Measurements from ENCODE around the gene CLPSL1. TPM values are rescaled to one million over a fixed set of nuclear protein-coding genes. Genes with fewer than 3 reads are reported as not detected.

The CLPSL1 gene
- total RNA-seq, 4 donors from 2014 or later = not detected

GRCh38 chr6:35794536-35795452, 14.0 kb downstream of the CLPSL1 start:
- H3K4me1 ChIP-seq = no peaks in the 10 kb centered on the region
- TF ChIP-seq CTCF (IDR thresholded peaks at IDR 0.05) = no peak
- no peak for TF ChIP-seq POLR2A (IDR thresholded peaks at IDR 0.05)
- no peaks in the 10 kb centered on the region for H3K27me3 ChIP-seq
- H3K27ac ChIP-seq = no peak overlapping the region
- H3K9me3 ChIP-seq = no peaks in the 10 kb centered on the region
- H3K36me3 ChIP-seq = no peaks in the 10 kb centered on the region
- peak in 1 of 3 donors; percentile 40 for DNase-seq
- H3K4me3 ChIP-seq = no peak overlapping the region

- Histone ChIP-seq H3K4me3 (no peak overlapping the region), H3K27ac (no peak overlapping the region)
- DNase-seq = no peak
Observed at GRCh38 chr6:35795453-35796071, 14.7 kb downstream of the CLPSL1 start.

GRCh38 chr6:35796236-35796635, 15.4 kb downstream of the CLPSL1 start:
- no peaks in the 10 kb centered on the region for H3K27me3 ChIP-seq
- no peak overlapping the region for H3K4me3 ChIP-seq
- no peak overlapping the region for H3K27ac ChIP-seq
- DNase-seq = no peak
- H3K36me3 ChIP-seq = no peaks in the 10 kb centered on the region
- H3K9me3 ChIP-seq = no peaks in the 10 kb centered on the region
- TF ChIP-seq CTCF (IDR thresholded peaks at IDR 0.05) (no peak), POLR2A (IDR thresholded peaks at IDR 0.05) (no peak)
- no peaks in the 10 kb centered on the region for H3K4me1 ChIP-seq

More at GRCh38 chr6:35795453-35796071, 14.7 kb downstream of the CLPSL1 start:
- Histone ChIP-seq H3K9me3 (no peaks in the 10 kb centered on the region), H3K27me3 (no peaks in the 10 kb centered on the region), H3K36me3 (no peaks in the 10 kb centered on the region), H3K4me1 (no peaks in the 10 kb centered on the region)
- no peak for TF ChIP-seq POLR2A (IDR thresholded peaks at IDR 0.05)
- no peak for TF ChIP-seq CTCF (IDR thresholded peaks at IDR 0.05)

GRCh38 chr6:35797837-35798526, 17.2 kb downstream of the CLPSL1 start:
- no peak overlapping the region for H3K4me3 ChIP-seq
- no peak for DNase-seq
- no peaks in the 10 kb centered on the region for H3K4me1 ChIP-seq
- no peak for TF ChIP-seq CTCF (IDR thresholded peaks at IDR 0.05)
- TF ChIP-seq POLR2A (IDR thresholded peaks at IDR 0.05) = no peak
- no peaks in the 10 kb centered on the region for H3K36me3 ChIP-seq
- H3K27ac ChIP-seq = no peak overlapping the region
- H3K9me3 ChIP-seq = no peaks in the 10 kb centered on the region
- H3K27me3 ChIP-seq = no peaks in the 10 kb centered on the region

- no peaks in the 10 kb centered on the region for H3K9me3 ChIP-seq
- no peak for DNase-seq
- H3K27me3 ChIP-seq = no peaks in the 10 kb centered on the region
- no peak for TF ChIP-seq POLR2A (IDR thresholded peaks at IDR 0.05)
- TF ChIP-seq CTCF (IDR thresholded peaks at IDR 0.05) = no peak
- H3K4me1 ChIP-seq = no peaks in the 10 kb centered on the region
- H3K27ac ChIP-seq = no peak overlapping the region
- H3K4me3 ChIP-seq = no peak overlapping the region
- H3K36me3 ChIP-seq = no peaks in the 10 kb centered on the region
Observed at GRCh38 chr6:35798706-35799105, 17.9 kb downstream of the CLPSL1 start.
